Trophoblast cell (in vitro differentiated cells and primary cell): ENCODE results near the gene SGMS1.

Experiments used
- DNase-seq, 2 donors: peaks; one replicate each; pipeline ENCODE4 v3.0.0-alpha.2; 2016
- H2AFZ ChIP-seq: 2 replicates; pipeline ENCODE4 v1.6.1; 2013; ENCODE audit warnings: low read length, moderate library complexity, mild to moderate bottlenecking; ENCODE audit not compliant: insufficient read depth, poor library complexity
- H2AK5ac ChIP-seq: 2 replicates; pipeline ENCODE4 v1.6.1; 2013; ENCODE audit warnings: mild to moderate bottlenecking, low read length
- H2BK120ac ChIP-seq: 2 replicates; pipeline ENCODE4 v1.6.1; 2013; ENCODE audit warnings: low read length, mild to moderate bottlenecking, moderate library complexity; ENCODE audit not compliant: insufficient read depth, poor library complexity
- H2BK12ac ChIP-seq: 2 replicates; pipeline ENCODE4 v1.6.1; 2013; ENCODE audit warnings: mild to moderate bottlenecking, low read length, moderate library complexity
- H2BK5ac ChIP-seq: 2 replicates; pipeline ENCODE4 v1.6.1; 2013; ENCODE audit warnings: low read length, low read depth, moderate library complexity, mild to moderate bottlenecking; ENCODE audit not compliant: poor library complexity
- H3K14ac ChIP-seq: 2 replicates; pipeline ENCODE4 v1.6.1; 2013; ENCODE audit warnings: mild to moderate bottlenecking, low read length
- H3K18ac ChIP-seq: 2 replicates; pipeline ENCODE4 v1.6.1; 2013; ENCODE audit warnings: mild to moderate bottlenecking, low read length
- H3K23ac ChIP-seq: 2 replicates; pipeline ENCODE4 v1.6.1; 2013; ENCODE audit warnings: low read length
- H3K27ac ChIP-seq: 2 replicates; pipeline ENCODE4 v1.5.1; 2013; ENCODE audit warnings: low read depth, mild to moderate bottlenecking, inconsistent platforms, low read length, moderate library complexity
- H3K27me3 ChIP-seq: 2 replicates; pipeline ENCODE4 v1.6.1; 2013; ENCODE audit warnings: inconsistent platforms, mild to moderate bottlenecking, low read length, moderate library complexity; ENCODE audit not compliant: insufficient read depth
- H3K36me3 ChIP-seq, 2 experiments: 1 replicate in 1 of 2; 2 replicates in 1 of 2; pipeline ENCODE4 v1.6.1; 2013; ENCODE audit warnings: low read length in 2 of 2, mild to moderate bottlenecking in 2 of 2, moderate library complexity in 1 of 2; ENCODE audit not compliant: insufficient read depth in 2 of 2, control insufficient read depth in 1 of 2
- H3K4ac ChIP-seq: 2 replicates; pipeline ENCODE4 v1.6.1; 2013; ENCODE audit warnings: low read depth, mild to moderate bottlenecking, low read length, moderate library complexity
- H3K4me1 ChIP-seq, 2 experiments: 1 replicate in 1 of 2; 2 replicates in 1 of 2; pipeline ENCODE4 v1.6.1; 2013; ENCODE audit warnings: low read length in 2 of 2, mild to moderate bottlenecking in 2 of 2, moderate library complexity in 1 of 2; ENCODE audit not compliant: insufficient read depth in 2 of 2, control insufficient read depth in 1 of 2
- H3K4me2 ChIP-seq: 2 replicates; pipeline ENCODE4 v1.6.1; 2013; ENCODE audit warnings: inconsistent platforms, mild to moderate bottlenecking, low read length, moderate library complexity
- H3K4me3 ChIP-seq: 2 replicates; pipeline ENCODE4 v1.5.1; 2013; ENCODE audit warnings: mild to moderate bottlenecking, low read depth, low read length, inconsistent platforms
- H3K79me1 ChIP-seq: one replicate; pipeline ENCODE4 v1.6.1; 2013; ENCODE audit warnings: low read length
- H3K79me2 ChIP-seq: 2 replicates; pipeline ENCODE4 v1.6.1; 2013; ENCODE audit warnings: low read length, mild to moderate bottlenecking; ENCODE audit not compliant: control insufficient read depth, insufficient read depth, poor library complexity
- H3K9ac ChIP-seq: 2 replicates; pipeline ENCODE4 v1.6.1; 2013; ENCODE audit warnings: mild to moderate bottlenecking, low read length
- H3K9me3 ChIP-seq: 2 replicates; pipeline ENCODE4 v1.6.1; 2013; ENCODE audit warnings: low read depth, mild to moderate bottlenecking, control low read depth, inconsistent platforms, low read length; ENCODE audit not compliant: insufficient read depth
- H4K12ac ChIP-seq: 2 replicates; pipeline ENCODE4 v1.6.1; 2013; ENCODE audit warnings: low read depth, mild to moderate bottlenecking, low read length, moderate library complexity
- H4K8ac ChIP-seq: 2 replicates; pipeline ENCODE4 v1.6.1; 2013; ENCODE audit warnings: low read depth, mild to moderate bottlenecking, low read length, moderate library complexity
- H4K91ac ChIP-seq: one replicate; pipeline ENCODE4 v1.6.1; 2013; ENCODE audit warnings: low read depth, mild to moderate bottlenecking, low read length, moderate library complexity
- WGBS: extraction: QIAGEN DNeasy Blood & Tissue Kit; methylation state at CpG from one replicate; pipeline ENCODE4 v1.1.7; 2013; ENCODE audit warnings: missing lambda C conversion rate; ENCODE audit not compliant: insufficient read length, insufficient coverage; ENCODE audit errors: extremely low coverage; 5-methylcytosine and 5-hydroxymethylcytosine counted together

Gene SGMS1

GRCh38 chr10:50467209-50467608 lies 156.5 kb downstream of the SGMS1 start:
- Histone ChIP-seq H3K4me1 (no peaks in the 10 kb centered on the region), H2BK12ac (no peak overlapping the region), H4K12ac (no peak overlapping the region), H3K79me1 (no peaks in the 10 kb centered on the region), H3K14ac (no peak overlapping the region), H3K9ac (no peak overlapping the region), H3K9me3 (no peaks in the 10 kb centered on the region), H2BK5ac (no peak overlapping the region), H4K91ac (no peak overlapping the region), H3K36me3 (no peaks in the 10 kb centered on the region), H3K18ac (no peak overlapping the region), H3K27ac (no peak overlapping the region), H3K4ac (no peak overlapping the region), H3K4me2 (no peak overlapping the region), H3K27me3 (no peaks in the 10 kb centered on the region), H3K4me3 (no peak overlapping the region), H4K8ac (no peak overlapping the region), H2AK5ac (no peak overlapping the region), H3K79me2 (no peaks in the 10 kb centered on the region), H2BK120ac (no peak overlapping the region), H2AFZ (no peak overlapping the region), H3K23ac (no peak overlapping the region)
- DNase-seq = no peak
- WGBS = no CpG with 5 or more reads among the region's 1 CpG

GRCh38 chr10:50464004-50464409 lies 159.7 kb downstream of the SGMS1 start:
- Histone ChIP-seq H3K4me1 (no peaks in the 10 kb centered on the region), H2BK120ac (no peak overlapping the region), H3K9ac (no peak overlapping the region), H4K91ac (no peak overlapping the region), H4K12ac (no peak overlapping the region), H3K27me3 (no peaks in the 10 kb centered on the region), H3K79me2 (no peaks in the 10 kb centered on the region), H4K8ac (no peak overlapping the region), H3K36me3 (no peaks in the 10 kb centered on the region), H3K79me1 (no peaks in the 10 kb centered on the region), H3K14ac (no peak overlapping the region), H3K4ac (no peak overlapping the region), H2AFZ (no peak overlapping the region), H2BK12ac (no peak overlapping the region), H3K27ac (no peak overlapping the region), H3K4me3 (no peak overlapping the region), H3K18ac (no peak overlapping the region), H3K4me2 (no peak overlapping the region), H3K23ac (no peak overlapping the region), H2AK5ac (no peak overlapping the region), H3K9me3 (no peaks in the 10 kb centered on the region), H2BK5ac (no peak overlapping the region)
- no CpG with 5 or more reads among the region's 1 CpG for WGBS
- no peak for DNase-seq

- Histone ChIP-seq H3K23ac (no peak overlapping the region), H2AK5ac (no peak overlapping the region), H2BK5ac (no peak overlapping the region), H3K14ac (no peak overlapping the region), H3K9me3 (no peaks in the 10 kb centered on the region), H4K12ac (no peak overlapping the region), H3K4me2 (no peak overlapping the region), H3K4me1 (peaks cover 0 to 2% of the 10 kb centered on the region in 2 experiments), H2BK12ac (no peak overlapping the region), H3K79me1 (no peaks in the 10 kb centered on the region), H3K9ac (no peak overlapping the region), H3K36me3 (no peaks in the 10 kb centered on the region), H2BK120ac (no peak overlapping the region), H4K91ac (no peak overlapping the region), H3K18ac (no peak overlapping the region), H2AFZ (no peak overlapping the region), H3K27ac (no peak overlapping the region), H3K79me2 (no peaks in the 10 kb centered on the region), H3K27me3 (no peaks in the 10 kb centered on the region), H3K4me3 (no peak overlapping the region), H4K8ac (no peak overlapping the region), H3K4ac (no peak overlapping the region)
- DNase-seq = no peak
- WGBS = no CpG with 5 or more reads among the region's 3 CpGs
These were observed 161.9 kb downstream of the SGMS1 start for GRCh38 chr10:50461834-50462233.

GRCh38 chr10:50461123-50461522 lies 162.6 kb downstream of the SGMS1 start:
- Histone ChIP-seq H3K27me3 (no peaks in the 10 kb centered on the region), H3K36me3 (no peaks in the 10 kb centered on the region), H3K79me2 (no peaks in the 10 kb centered on the region), H2AFZ (no peak overlapping the region), H3K18ac (no peak overlapping the region), H3K79me1 (no peaks in the 10 kb centered on the region), H2BK5ac (no peak overlapping the region), H4K8ac (no peak overlapping the region), H2BK12ac (no peak overlapping the region), H3K27ac (no peak overlapping the region), H4K12ac (no peak overlapping the region), H3K23ac (no peak overlapping the region), H3K4me2 (no peak overlapping the region), H3K4me3 (no peak overlapping the region), H3K9me3 (no peaks in the 10 kb centered on the region), H3K9ac (no peak overlapping the region), H2BK120ac (no peak overlapping the region), H3K4ac (no peak overlapping the region), H3K4me1 (peaks cover 0 to 2% of the 10 kb centered on the region in 2 experiments), H3K14ac (no peak overlapping the region), H4K91ac (no peak overlapping the region), H2AK5ac (no peak overlapping the region)
- WGBS = no CpG with 5 or more reads among the region's 1 CpG
- DNase-seq = no peak
